K562 (cell line): ENCODE results near the gene MPG. TPM values are rescaled to one million over a fixed set of nuclear protein-coding genes. Genes with fewer than 3 reads are reported as not detected.

Source experiments
- CGGBP1 ChIP-seq: fragments of 250-450 bp; sonication (Bioruptor Pico); IDR thresholded peaks from 2 replicates; pipeline ENCODE4 v1.9.0; 2021; ENCODE audit warnings: mild to moderate bottlenecking
- CTCF ChIP-seq, 3 experiments: IDR thresholded peaks in 2 of 3; conservative IDR thresholded peaks in 1 of 3; 2 replicates each; pipeline ENCODE4 v1.5.1; 2011 to 2012; ENCODE audit warnings: low read length in 3 of 3, mild to moderate bottlenecking in 3 of 3, control low read depth in 2 of 3, improper control_type of control experiment in 1 of 3, inconsistent platforms in 1 of 3, low read depth in 1 of 3, mixed read lengths in 1 of 3, moderate library complexity in 1 of 3; ENCODE audit not compliant: insufficient read depth in 2 of 3
- FOXM1 ChIP-seq, 2 experiments: fragments of 450-650 bp in 1 of 2; sonication (generic) in 1 of 2; formaldehyde crosslinking in 1 of 2; IDR thresholded peaks; 2 replicates each; pipeline versions ENCODE4 v1.6.1 to v1.9.0; 2017 to 2022; ENCODE audit warnings: low read depth in 2 of 2, mild to moderate bottlenecking in 2 of 2, missing genetic modification reagents in 1 of 2, moderate library complexity in 1 of 2
- GATAD2A ChIP-seq: fragments of 450-650 bp; IDR thresholded peaks from 2 replicates; pipeline ENCODE4 v1.6.1; 2017
- GTF2F1 ChIP-seq: IDR thresholded peaks from 2 replicates; pipeline ENCODE4 v1.6.1; 2011; ENCODE audit warnings: low read depth, low read length, improper control_type of control experiment
- HNRNPLL ChIP-seq: fragments of 200-400 bp; formaldehyde crosslinking; IDR thresholded peaks from 2 replicates; pipeline ENCODE4 v1.6.1; 2017; ENCODE audit warnings: low read length, low read depth, mild to moderate bottlenecking; ENCODE audit not compliant: poor library complexity, severe bottlenecking
- JUNB ChIP-seq: fragments of 450-650 bp; formaldehyde crosslinking; conservative IDR thresholded peaks from 2 replicates; pipeline ENCODE4 v1.4.0; 2020; ENCODE audit warnings: mild to moderate bottlenecking
- MNT ChIP-seq, 2 experiments: fragments of 450-650 bp; conservative IDR thresholded peaks; 2 replicates each; pipeline ENCODE4 v1.6.1; 2017; ENCODE audit warnings: mild to moderate bottlenecking in 2 of 2, moderate library complexity in 2 of 2
- NFIX ChIP-seq: fragments of 250-450 bp; sonication (Bioruptor Pico); IDR thresholded peaks from 2 replicates; pipeline ENCODE4 v1.4.0; 2020; ENCODE audit warnings: low read depth, mild to moderate bottlenecking, moderate library complexity
- PKNOX1 ChIP-seq: fragments of 450-650 bp; IDR thresholded peaks from 2 replicates; pipeline ENCODE4 v1.6.1; 2016
- RFX1 ChIP-seq: fragments of 450-650 bp; IDR thresholded peaks from 2 replicates; pipeline ENCODE4 v1.6.1; 2016; ENCODE audit warnings: mild to moderate bottlenecking, moderate library complexity
- TEAD2 ChIP-seq: fragments of 450-650 bp; IDR thresholded peaks from 2 replicates; pipeline ENCODE4 v1.6.1; 2016; ENCODE audit warnings: missing genetic modification characterization, control low read depth, missing compliant biosample characterization
- TEAD4 ChIP-seq, 2 experiments: sonication (generic) in 1 of 2; formaldehyde crosslinking in 1 of 2; IDR thresholded peaks; 2 replicates each; pipeline versions ENCODE4 v1.6.1 to v1.8.0; 2012 to 2022; ENCODE audit warnings: borderline replicate concordance in 1 of 2, inconsistent platforms in 1 of 2, low read length in 1 of 2, mild to moderate bottlenecking in 1 of 2, missing genetic modification reagents in 1 of 2
- ZFP36 ChIP-seq: fragments of 150-350 bp; IDR thresholded peaks from 2 replicates; pipeline ENCODE4 v1.6.1; 2018; ENCODE audit warnings: low read length, low read depth; ENCODE audit not compliant: partially characterized antibody
- ZFP91 ChIP-seq: sonication (generic); formaldehyde crosslinking; IDR thresholded peaks from 2 replicates; pipeline ENCODE4 v1.8.0; 2022; ENCODE audit warnings: mild to moderate bottlenecking, missing genetic modification reagents
- ZNF354B ChIP-seq: fragments of 250-450 bp; sonication (Bioruptor Pico); IDR thresholded peaks from 2 replicates; pipeline ENCODE4 v1.4.0; 2020
- ZNF507 ChIP-seq: conservative IDR thresholded peaks from 2 replicates; pipeline ENCODE4 v1.6.1; 2017; ENCODE audit warnings: missing genetic modification characterization, missing compliant biosample characterization
- ZNF764 ChIP-seq: fragments of 250-450 bp; sonication (Bioruptor Pico); IDR thresholded peaks from 2 replicates; pipeline ENCODE4 v1.4.0; 2020; ENCODE audit warnings: low read depth, mild to moderate bottlenecking, moderate library complexity
- polyA plus RNA-seq, 8 experiments: library from polyadenylated mRNA; depleted of rRNA in 4 of 8; stranded (reverse) in 5 of 8; unstranded in 3 of 8; fragments of >200 nt; fragmentation: Nextera tagmentation in 2 of 8; fragmentation: Illumina TruSeq in 1 of 8; extraction: Ambion mirVana in 2 of 8; extraction: Trizol in 1 of 8; gene quantifications; 2 replicates each; pipeline versions ENCODE4 v1.2.1 to v1.2.3, GENCODE V29; 2011 to 2014; ENCODE audit warnings: inconsistent platforms in 1 of 8, missing spikeins in 1 of 8
- total RNA-seq, 7 experiments: library from RNA; depleted of rRNA in 6 of 7; stranded (reverse); fragments of >200 nt in 6 of 7; fragmentation: Illumina TruSeq in 2 of 7; extraction: Trizol in 2 of 7; gene quantifications; 2 replicates each; pipeline versions ENCODE4 v1.2.1 to v1.2.3, GENCODE V29; 2011 to 2021; ENCODE audit warnings: low replicate concordance in 1 of 7

Gene MPG
- total and polyA plus RNA-seq, 9 of the 15 experiments (the other 6 are each of a cell fraction or from before 2014, with no cell fraction given) = 0.42 to 226 (median 36.2) TPM

- TF ChIP-seq FOXM1 (IDR thresholded peaks at IDR 0.05; ENCODE audit: low read depth) (0 out of 2 replicates have a peak, but pooled peaks have one; percentile 27), FOXM1 (CRISPR knock-in tag; IDR thresholded peaks at IDR 0.05; ENCODE audit: low read depth) (no peak), PKNOX1 (no peak), CGGBP1 (CRISPR knock-in tag) (no peak), MNT (conservative IDR thresholded peaks at IDR 0.05) (0 out of 4 replicates have a peak, but pooled peaks of 1 of the 2 experiments have one; percentile 49), ZNF507 (tag) (no peak), ZNF764 (CRISPR knock-in tag) (no peak), GATAD2A (0 out of 2 replicates have a peak, but pooled peaks have one; percentile 31), JUNB (CRISPR knock-in tag) (peak; percentile 76), HNRNPLL (no peak), ZFP91 (CRISPR knock-in tag) (no peak), GTF2F1 (no peak), RFX1 (no peak), NFIX (no peak), ZFP36 (peak; percentile 100), ZNF354B (CRISPR knock-in tag) (no peak), CTCF (IDR thresholded peaks at IDR 0.05 in 2 of 3, conservative IDR thresholded peaks at IDR 0.05 in 1 of 3; ENCODE audit: insufficient read depth in 2 of 3, low read depth in 1 of 3, low read length in 3 of 3) (no peak), TEAD4 (IDR thresholded peaks at IDR 0.05; ENCODE audit: low read length) (peak; percentile 87), TEAD4 (CRISPR knock-in tag; IDR thresholded peaks at IDR 0.05; ENCODE audit: borderline replicate concordance) (peak; percentile 95), TEAD2 (tag) (peak; percentile 92)
Observed at GRCh38 chr16:72561-73548, 5.2 kb upstream of the MPG start, which contains the start of gene RHBDF1 (continued).
